Mucosa of stomach (tissue), 1 donor: Measurements from ENCODE around the gene FAM32A.
"Not testable (repeated sequence)": the region's sequence is repeated elsewhere in the genome, so short reads cannot be mapped to it uniquely, and the experiment has no call there.

ENCODE experiments used
- H3K27me3 ChIP-seq: one replicate; pipeline ENCODE4 v1.7.0; 2013; ENCODE audit warnings: mild to moderate bottlenecking, low read length; ENCODE audit not compliant: control insufficient read depth, insufficient read depth
- H3K36me3 ChIP-seq: one replicate; pipeline ENCODE4 v1.7.0; 2013; ENCODE audit warnings: low read length; ENCODE audit not compliant: control insufficient read depth, insufficient read depth
- H3K4me1 ChIP-seq: one replicate; pipeline ENCODE4 v1.7.0; 2013; ENCODE audit warnings: mild to moderate bottlenecking, low read length; ENCODE audit not compliant: control insufficient read depth, insufficient read depth
- H3K4me3 ChIP-seq: one replicate; pipeline ENCODE4 v1.7.0; 2013; ENCODE audit warnings: low read length
- H3K9ac ChIP-seq: one replicate; pipeline ENCODE4 v1.7.0; 2013; ENCODE audit warnings: mild to moderate bottlenecking, low read length, moderate library complexity
- H3K9me3 ChIP-seq: one replicate; pipeline ENCODE4 v1.7.0; 2013; ENCODE audit warnings: mild to moderate bottlenecking, low read length, moderate library complexity; ENCODE audit not compliant: control insufficient read depth
- donor health status: Pancreatic carcinoma.

The FAM32A gene

GRCh38 chr19:16168465-16169081 lies 16.6 kb upstream of the FAM32A start:
- Histone ChIP-seq H3K27me3 (no peaks in the 10 kb centered on the region), H3K4me3 (no peak overlapping the region), H3K9ac (no peak overlapping the region), H3K4me1 (no peaks in the 10 kb centered on the region), H3K36me3 (no peaks in the 10 kb centered on the region), H3K9me3 (no peaks in the 10 kb centered on the region)

GRCh38 chr19:16170134-16170533 lies 15.1 kb upstream of the FAM32A start:
- H3K36me3 ChIP-seq = no peaks in the 10 kb centered on the region
- no peak overlapping the region for H3K4me3 ChIP-seq
- no peak overlapping the region for H3K9ac ChIP-seq
- no peaks in the 10 kb centered on the region for H3K9me3 ChIP-seq
- H3K27me3 ChIP-seq = no peaks in the 10 kb centered on the region
- H3K4me1 ChIP-seq = no peaks in the 10 kb centered on the region

GRCh38 chr19:16175954-16176353 lies 9.3 kb upstream of the FAM32A start:
- Histone ChIP-seq H3K9ac (no peak overlapping the region), H3K36me3 (no peaks in the 10 kb centered on the region), H3K9me3 (no peaks in the 10 kb centered on the region), H3K27me3 (no peaks in the 10 kb centered on the region), H3K4me3 (no peak overlapping the region), H3K4me1 (no peaks in the 10 kb centered on the region)

GRCh38 chr19:16178866-16179265 lies 6.3 kb upstream of the FAM32A start:
- not testable (repeated sequence) for H3K4me1 ChIP-seq, H3K27me3 ChIP-seq, H3K36me3 ChIP-seq, H3K4me3 ChIP-seq, H3K9me3 ChIP-seq, H3K9ac ChIP-seq

GRCh38 chr19:16180611-16181010 lies 4.6 kb upstream of the FAM32A start:
- Histone ChIP-seq H3K4me3 (no peak overlapping the region), H3K9me3 (no peaks in the 10 kb centered on the region), H3K36me3 (no peaks in the 10 kb centered on the region), H3K27me3 (no peaks in the 10 kb centered on the region), H3K9ac (no peak overlapping the region), H3K4me1 (peaks cover 9% of the 10 kb centered on the region)

GRCh38 chr19:16184665-16185122 lies 516 bp upstream of the FAM32A start:
- Histone ChIP-seq H3K9ac (peak overlapping the region; percentile 93), H3K4me3 (peak overlapping the region; percentile 79), H3K36me3 (peaks cover 4% of the 10 kb centered on the region), H3K27me3 (no peaks in the 10 kb centered on the region), H3K4me1 (peaks cover 15% of the 10 kb centered on the region), H3K9me3 (no peaks in the 10 kb centered on the region)

- Histone ChIP-seq H3K9me3 (no peaks in the 10 kb centered on the region), H3K27me3 (no peaks in the 10 kb centered on the region), H3K9ac (peak overlapping the region; percentile 93)
These were observed 536 bp downstream of the FAM32A start for GRCh38 chr19:16185768-16186123.

GRCh38 chr19:16188521-16188920 lies 3.3 kb downstream of the FAM32A start:
- no peak overlapping the region for H3K9ac ChIP-seq
- no peak overlapping the region for H3K4me3 ChIP-seq
- peaks cover 10% of the 10 kb centered on the region for H3K36me3 ChIP-seq
- H3K9me3 ChIP-seq = no peaks in the 10 kb centered on the region
- peaks cover 10% of the 10 kb centered on the region for H3K4me1 ChIP-seq
- no peaks in the 10 kb centered on the region for H3K27me3 ChIP-seq

More at GRCh38 chr19:16185768-16186123, 536 bp downstream of the FAM32A start:
- H3K36me3 ChIP-seq = peaks cover 10% of the 10 kb centered on the region
- H3K4me1 ChIP-seq = peaks cover 15% of the 10 kb centered on the region
- peak overlapping the region; percentile 79 for H3K4me3 ChIP-seq

GRCh38 chr19:16190198-16190597 lies 5.0 kb downstream of the FAM32A start:
- H3K9me3 ChIP-seq = no peaks in the 10 kb centered on the region

GRCh38 chr19:16190736-16191135 lies 5.5 kb downstream of the FAM32A start:
- Histone ChIP-seq H3K9ac (no peak overlapping the region), H3K27me3 (no peaks in the 10 kb centered on the region), H3K4me3 (no peak overlapping the region), H3K36me3 (peaks cover 10% of the 10 kb centered on the region), H3K9me3 (no peaks in the 10 kb centered on the region), H3K4me1 (peaks cover 15% of the 10 kb centered on the region)

More at GRCh38 chr19:16190198-16190597, 5.0 kb downstream of the FAM32A start:
- Histone ChIP-seq H3K9ac (no peak overlapping the region), H3K27me3 (no peaks in the 10 kb centered on the region), H3K4me1 (peaks cover 10% of the 10 kb centered on the region), H3K4me3 (no peak overlapping the region), H3K36me3 (peaks cover 10% of the 10 kb centered on the region)

- no peak overlapping the region for H3K4me3 ChIP-seq
- peaks cover 10% of the 10 kb centered on the region for H3K36me3 ChIP-seq
- H3K9ac ChIP-seq = no peak overlapping the region
- H3K4me1 ChIP-seq = peaks cover 21% of the 10 kb centered on the region
- H3K9me3 ChIP-seq = no peaks in the 10 kb centered on the region
- no peaks in the 10 kb centered on the region for H3K27me3 ChIP-seq
These were observed 6.2 kb downstream of the FAM32A start for GRCh38 chr19:16191216-16191908.

GRCh38 chr19:16193466-16193865 lies 8.3 kb downstream of the FAM32A start:
- no peaks in the 10 kb centered on the region for H3K9me3 ChIP-seq
- no peak overlapping the region for H3K9ac ChIP-seq
- H3K4me3 ChIP-seq = no peak overlapping the region
- peaks cover 27% of the 10 kb centered on the region for H3K4me1 ChIP-seq
- H3K27me3 ChIP-seq = no peaks in the 10 kb centered on the region
- H3K36me3 ChIP-seq = peaks cover 5% of the 10 kb centered on the region
